DMS79 treated with DMSO at 0.1 percent for 48 hours (cell line): ENCODE data around the gene RAB29.
"Not testable (repeated sequence)": the region's sequence is repeated elsewhere in the genome, so short reads cannot be mapped to it uniquely, and the experiment has no call there.

Experiments used
- DNase-seq: peaks from one replicate; lab custom pipeline; 2025; lab: John Stamatoyannopoulos, UW

RAB29 gene

DNA sequence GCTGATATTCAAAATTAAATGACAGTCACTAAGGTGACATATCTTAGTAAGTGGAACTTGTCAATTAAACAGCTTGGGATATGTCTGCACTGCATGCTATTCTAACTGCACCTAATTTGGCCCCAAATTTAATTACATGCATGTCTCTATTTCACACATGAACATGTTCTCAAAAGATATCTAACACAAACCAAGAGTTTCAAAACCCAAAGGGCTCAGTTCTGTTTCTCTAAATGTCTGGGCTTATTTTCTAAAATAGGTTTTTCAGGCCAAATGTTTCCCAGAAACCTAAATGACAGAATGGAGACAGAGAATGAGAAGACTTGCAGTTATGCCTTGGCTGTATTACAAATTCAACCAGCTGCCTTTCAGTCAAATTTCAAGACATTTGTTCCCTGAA is 11.3 kb downstream of the RAB29 start:
- no peak for DNase-seq

DNA sequence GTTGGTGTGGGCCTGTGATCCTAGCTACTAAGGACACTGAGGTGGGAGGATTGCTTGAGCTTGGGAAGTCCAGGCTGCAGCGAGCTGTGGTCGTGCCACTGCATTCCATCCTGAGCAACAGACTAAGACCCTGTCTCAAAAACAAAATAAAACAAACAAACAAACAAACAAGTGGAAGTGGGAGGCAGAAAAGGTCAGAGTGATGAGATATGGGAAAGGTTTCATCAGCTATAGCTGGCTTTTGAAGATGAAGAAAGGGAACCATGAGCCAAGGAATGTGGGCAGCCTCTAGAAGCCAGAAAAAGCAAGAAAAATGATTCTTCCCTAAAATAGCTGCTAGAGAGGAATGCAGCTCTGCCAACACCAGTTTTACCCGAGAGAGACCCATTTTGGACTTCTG is 14.7 kb downstream of the RAB29 start:
- DNase-seq, result no peak

DNA sequence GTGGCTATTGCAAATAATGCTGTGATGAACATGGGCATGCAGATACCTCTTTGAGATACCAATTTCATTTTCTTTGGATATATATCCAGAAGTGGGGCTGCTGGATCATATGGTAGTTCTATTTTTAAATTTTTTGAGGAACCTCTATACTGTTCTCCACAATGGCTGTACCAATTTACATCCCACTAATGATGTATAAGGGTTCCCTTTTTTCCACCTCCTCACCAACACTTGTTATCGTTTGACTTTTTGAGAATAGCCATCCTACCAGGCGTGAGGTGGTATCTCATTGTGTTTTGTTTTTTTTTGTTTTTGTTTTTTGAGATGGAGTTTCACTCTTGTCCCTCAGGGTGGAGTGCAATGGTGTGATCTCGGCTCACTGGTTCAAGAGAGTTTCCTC is 18.7 kb downstream of the RAB29 start:
- DNase-seq, result no peak

DNA sequence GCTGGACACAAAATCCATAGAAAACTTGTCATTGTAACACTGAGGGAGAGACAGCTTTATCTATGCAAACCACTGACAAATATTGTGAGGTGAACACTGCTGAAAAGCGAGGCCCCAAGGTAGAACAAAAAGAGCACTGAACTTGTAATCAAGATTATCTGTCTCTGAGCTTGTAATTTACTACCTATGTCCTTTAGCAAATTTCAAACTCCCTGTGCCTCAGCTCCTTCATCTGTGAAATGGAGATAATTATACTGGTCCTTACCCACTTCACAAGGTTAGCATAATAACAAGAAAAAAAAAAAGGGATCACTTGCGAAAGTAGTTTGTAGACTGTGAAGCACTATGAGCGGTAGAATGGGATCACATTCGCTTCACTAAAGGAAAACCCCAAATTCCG is 20.4 kb downstream of the RAB29 start:
- no peak for DNase-seq

DNA sequence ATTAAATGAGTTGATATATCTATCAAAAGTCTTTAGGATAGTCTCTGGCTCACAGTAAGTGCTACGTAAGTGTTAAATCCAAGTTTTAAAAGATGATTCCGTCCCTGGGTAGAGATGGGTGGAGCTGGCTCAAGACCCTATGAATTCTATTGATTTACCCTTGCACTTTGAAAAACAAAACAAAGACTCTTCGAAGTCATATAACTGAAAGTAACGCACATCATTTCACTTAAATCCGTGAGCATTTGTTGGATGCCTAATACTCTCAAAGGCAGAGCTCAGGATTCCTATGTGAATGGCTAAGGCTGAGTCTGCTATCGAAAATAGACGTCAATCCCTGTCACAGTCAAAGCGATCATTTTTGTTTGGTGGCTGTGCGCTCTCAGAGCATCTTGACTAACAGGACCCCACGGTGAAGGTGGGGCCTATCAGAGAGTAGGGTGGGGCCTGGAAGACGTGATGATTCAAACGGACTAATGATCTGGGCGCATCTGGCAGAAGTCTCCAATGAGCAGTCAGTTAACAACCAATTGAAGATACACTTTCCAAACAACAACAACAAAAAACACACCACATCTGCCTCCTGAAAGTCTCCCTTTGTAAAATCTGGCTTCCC is 24.1 kb downstream of the RAB29 start:
- DNase-seq, result no peak

- peak; percentile 99 for DNase-seq
Measured at GRCh38 chr1:205750138-205751035, 24.9 kb downstream of the RAB29 start, which contains the start of gene NUCKS1. Gene NUCKS1, minus strand, starts transcription at chr1:205750182. Its CDS starts 209 bp downstream, at chr1:205749973.

- DNase-seq, result peak; percentile 73
Measured at GRCh38 chr1:205749234-205750137, 25.8 kb downstream of the RAB29 start.

DNA sequence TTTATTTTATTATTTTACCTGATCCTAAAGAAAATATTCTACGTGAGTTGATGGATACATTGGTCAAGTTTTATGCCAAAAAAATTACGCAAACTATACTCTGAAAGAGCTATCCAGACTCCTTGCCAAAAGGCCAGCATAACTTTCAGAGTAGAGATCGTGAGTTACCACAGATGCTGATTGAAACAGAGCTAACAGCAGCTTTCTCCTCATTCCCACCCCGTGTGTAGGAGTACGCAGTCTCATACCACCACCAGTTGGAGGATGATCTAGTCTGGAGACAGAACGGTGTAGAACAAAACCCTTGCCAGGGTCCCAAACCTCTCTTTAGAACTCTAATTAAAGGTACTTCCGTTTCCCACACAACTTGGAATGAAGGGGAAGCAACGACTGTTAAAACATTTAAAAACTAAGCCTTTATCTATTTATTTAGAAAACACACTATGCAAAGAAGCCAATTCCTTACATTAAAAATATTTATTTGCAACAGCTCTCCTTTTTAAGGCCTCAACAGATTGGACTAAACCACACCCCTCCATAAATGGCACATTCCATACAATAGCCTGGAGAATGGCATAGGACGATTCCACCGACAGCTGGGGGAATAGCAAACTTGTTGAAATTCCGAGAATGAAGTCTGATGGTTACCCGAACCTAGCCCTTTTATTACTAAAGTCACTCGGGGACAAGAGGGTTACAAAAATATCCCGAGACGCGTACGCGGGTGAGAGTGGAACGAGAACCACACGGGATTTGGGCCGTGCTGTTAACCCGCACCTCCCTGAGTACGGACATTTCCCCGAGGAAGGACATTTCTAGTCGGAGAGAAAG is 26.7 kb downstream of the RAB29 start:
- DNase-seq, result peak; percentile 45

DNA sequence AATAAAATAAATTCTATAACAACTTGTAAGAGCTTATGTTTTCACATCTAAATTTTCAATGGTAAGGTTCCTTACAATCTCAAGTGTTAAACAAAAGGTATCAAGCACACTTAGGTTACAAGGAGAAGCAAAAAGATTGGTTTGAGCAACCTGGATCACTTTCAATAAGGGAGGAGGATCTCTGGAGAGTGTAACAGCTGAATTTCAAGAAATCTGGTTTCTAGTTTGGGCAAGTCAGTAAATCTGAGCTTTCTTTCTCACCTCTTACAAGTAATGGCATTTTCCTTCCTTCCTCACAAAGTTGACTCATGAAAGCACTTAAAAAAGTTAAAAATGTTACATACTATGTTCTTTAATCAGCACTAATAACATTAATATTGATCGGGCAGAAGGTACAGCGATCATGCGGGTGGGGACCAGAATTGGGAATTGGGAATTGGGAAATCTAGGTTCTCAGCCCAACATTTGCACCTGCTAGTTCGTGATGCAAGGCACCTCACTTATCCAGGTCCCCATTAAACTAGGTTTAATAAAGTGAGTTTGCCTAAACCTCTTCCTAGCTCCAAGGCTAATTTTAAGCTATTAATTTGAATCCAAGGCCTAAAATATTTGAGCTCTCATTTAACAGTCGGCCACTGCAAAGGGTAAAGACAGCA is 28.4 kb downstream of the RAB29 start:
- peak; percentile 70 for DNase-seq

DNA sequence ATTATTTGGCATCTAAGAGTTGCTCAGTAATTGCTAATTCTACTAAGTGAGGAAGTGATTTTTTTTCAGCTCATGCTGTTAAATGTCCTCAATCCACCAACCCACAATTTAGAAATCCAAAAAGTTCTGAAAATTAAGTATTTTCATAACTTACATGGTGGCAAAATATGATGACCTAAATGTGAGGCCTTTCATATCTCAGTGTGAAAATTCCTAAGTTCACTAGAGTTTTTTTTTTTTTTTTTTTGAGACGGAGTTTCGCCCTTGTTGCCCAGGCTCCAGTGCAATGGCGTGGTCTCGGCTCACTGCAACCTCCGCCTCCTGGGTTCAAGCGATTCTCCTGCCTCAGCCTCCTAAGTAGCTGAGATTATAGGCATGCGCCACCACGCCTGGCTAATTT is 30.9 kb downstream of the RAB29 start:
- no peak for DNase-seq

GRCh38 chr1:205743977-205744376 is 31.3 kb downstream of the RAB29 start:
- no peak for DNase-seq

GRCh38 chr1:205741681-205742080 is 33.6 kb downstream of the RAB29 start:
- DNase-seq, result no peak

DNA sequence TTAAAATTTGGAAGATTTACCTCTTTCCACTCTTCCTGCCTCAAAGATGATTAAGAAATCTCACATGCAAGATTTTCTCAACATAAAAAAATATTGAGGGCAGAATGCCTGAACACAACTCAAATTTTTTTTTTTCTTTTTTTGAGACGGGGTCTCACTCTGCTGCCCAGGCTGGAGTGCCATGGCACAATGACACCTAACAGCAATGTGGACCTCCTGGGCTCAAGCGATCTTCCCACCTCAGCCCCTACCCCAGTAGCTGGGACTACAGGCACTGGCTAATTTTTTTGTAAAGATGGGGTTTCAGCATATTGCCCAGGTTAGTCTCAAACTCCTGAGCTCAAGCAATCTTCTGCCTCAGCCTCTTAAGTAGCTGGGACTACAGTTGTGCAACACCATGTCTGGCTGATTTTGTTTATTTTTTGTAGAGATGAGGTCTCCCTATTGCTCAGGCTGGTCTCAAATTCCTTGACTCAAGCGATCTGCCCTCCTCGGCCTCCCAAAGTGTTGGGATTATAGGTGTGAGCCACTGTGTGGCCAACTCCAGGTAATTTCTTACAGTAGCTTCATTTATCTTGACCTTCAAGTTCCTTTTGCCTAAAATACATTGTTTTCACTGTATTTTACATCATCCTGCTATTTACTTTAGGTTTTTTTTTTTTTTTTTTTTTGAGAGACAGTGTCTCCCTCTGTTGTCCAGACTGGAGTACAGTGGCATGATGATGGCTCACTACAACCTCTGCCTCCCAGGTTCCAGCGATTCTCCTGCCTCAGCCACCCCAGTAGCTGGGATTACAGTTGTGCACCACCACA is 35.7 kb downstream of the RAB29 start:
- no peak for DNase-seq

DNA sequence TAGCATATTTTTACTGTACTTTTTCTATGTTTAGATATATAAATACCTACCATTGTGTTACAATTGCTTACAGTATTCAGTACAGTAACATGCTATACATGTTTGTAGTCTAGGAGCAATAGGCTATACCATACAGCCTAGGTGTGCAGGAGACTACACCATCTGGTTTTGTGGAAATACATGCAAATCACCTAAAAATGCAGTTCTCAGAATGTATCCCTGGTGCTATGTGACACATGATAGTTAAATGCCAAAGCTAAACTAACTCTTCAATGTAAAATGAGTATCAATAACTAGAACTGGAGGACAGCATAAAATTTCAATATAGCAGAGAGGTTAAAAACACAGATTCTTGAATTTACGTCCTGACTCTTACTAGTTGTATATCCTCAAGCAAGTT is 40.1 kb downstream of the RAB29 start:
- DNase-seq, result no peak

DNA sequence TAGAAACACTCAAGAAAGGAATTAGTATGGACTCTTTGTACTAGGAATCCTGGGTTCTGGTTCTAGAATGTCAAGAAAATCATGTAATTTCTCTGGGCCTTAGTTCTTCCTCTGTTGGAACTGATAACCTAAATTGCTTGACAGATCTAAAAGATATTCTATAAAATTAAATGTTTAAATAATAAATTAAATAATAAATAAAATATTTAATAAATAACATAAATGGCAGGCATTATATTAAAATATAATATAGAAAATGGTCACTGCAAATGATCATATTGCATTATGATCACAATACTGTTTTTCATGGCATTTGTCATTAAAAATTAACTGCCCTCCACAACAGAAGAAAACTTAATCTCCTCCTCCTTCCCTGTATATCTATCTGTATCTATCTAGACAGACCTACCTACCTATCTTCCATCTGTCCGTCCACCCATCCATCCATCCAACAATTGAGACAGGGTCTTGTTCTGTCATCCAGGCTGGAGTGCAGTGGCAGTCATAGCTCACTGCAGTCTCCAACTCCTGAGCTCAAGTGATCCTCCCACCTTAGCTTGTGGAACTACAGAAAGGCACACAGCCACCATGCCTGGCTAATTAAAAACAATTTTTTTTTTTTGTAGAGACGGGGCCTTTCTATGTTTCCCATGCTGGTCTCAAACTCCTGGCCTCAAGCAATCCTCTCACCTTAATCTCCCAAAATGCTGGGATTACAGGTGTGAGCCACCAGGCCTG is 41.7 kb downstream of the RAB29 start:
- no peak for DNase-seq

DNA sequence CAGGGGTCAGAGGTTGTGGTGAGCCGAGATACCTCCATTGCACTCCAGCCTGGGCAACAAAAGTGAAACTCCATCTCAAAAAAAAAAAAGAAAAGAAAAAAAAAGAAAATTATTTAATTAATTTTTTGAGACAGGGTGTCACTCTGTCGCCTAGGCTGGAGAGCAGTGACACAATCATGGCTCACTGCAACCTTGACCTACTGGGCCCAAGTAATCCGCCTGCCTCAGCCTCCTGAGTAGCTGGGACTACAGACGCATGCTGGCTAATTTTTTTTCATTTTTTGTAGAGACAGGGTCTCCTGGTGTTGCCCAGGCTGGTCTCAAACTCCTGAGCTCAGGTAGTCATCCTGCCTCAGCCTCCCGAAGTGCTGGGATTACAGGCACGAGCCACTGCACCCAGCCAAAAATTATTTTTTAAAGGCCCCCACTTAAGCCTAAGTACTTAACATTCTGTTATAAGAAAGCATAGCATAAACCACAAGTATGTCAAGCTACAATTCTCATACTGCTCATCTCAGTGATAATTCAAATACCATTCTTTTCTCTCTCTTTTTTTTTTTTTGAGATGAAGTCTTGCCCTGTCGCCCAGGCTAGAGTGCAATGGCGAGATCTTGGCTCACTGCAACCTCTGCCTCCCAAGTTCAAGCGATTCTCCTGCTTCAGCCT is 45.2 kb downstream of the RAB29 start:
- no peak for DNase-seq

DNA sequence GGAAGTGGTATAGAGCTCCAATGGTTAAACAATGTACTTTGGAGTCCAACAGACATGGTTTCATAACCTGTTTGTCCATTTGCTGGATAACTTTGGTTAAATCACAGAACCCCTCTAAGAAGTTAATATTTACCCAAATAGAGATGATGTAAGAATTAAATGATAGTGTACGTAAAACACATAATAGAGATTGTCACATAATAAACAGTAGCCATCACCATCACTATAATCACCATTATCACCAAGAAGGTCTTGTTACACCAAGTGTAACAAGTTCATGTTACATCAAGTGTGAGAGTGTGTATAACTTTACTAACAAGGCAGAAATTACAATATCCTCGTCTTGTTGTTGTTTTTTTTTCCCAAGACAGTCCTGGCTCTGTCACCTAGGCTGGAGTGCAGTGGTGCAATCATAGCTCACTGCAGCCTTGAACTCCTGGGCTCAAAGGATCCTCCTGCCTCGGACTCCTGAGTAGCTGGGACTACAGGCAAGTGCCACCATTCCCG is 48.6 kb downstream of the RAB29 start:
- DNase-seq, result no peak

GRCh38 chr1:205725514-205725913 is 49.8 kb downstream of the RAB29 start:
- DNase-seq, result no peak

GRCh38 chr1:205720740-205721139 is 54.5 kb downstream of the RAB29 start:
- DNase-seq, result not testable (repeated sequence)
